PFSK-1 (cell line): ENCODE measurements around the gene ELL2.

Experiments used
- FOXP2 ChIP-seq: optimal IDR thresholded peaks from 2 replicates; pipeline ENCODE3; 2011; ENCODE audit warnings: borderline replicate concordance, control low read depth, inconsistent platforms; ENCODE audit not compliant: insufficient read depth; ENCODE audit errors: extremely low read length, extremely low read depth
- POLR2AphosphoS5 ChIP-seq: IDR thresholded peaks from 2 replicates; pipeline ENCODE4 v1.6.1; 2012; ENCODE audit warnings: low read depth, mild to moderate bottlenecking, control low read depth, low read length, moderate library complexity
- SIN3A ChIP-seq: IDR thresholded peaks from 2 replicates; pipeline ENCODE4 v1.6.1; 2012; ENCODE audit warnings: mild to moderate bottlenecking, low read length, moderate library complexity, borderline replicate concordance; ENCODE audit not compliant: insufficient read depth
- TAF1 ChIP-seq: IDR thresholded peaks from 2 replicates; pipeline ENCODE4 v1.6.1; 2012; ENCODE audit warnings: low read length, control low read depth, borderline replicate concordance; ENCODE audit not compliant: insufficient read depth
- TF ChIP-seq, protein P1 (sequence below), 2 experiments: IDR thresholded peaks; 2 replicates each; pipeline versions ENCODE4 v1.6.1 to v1.8.0; 2011 to 2012; ENCODE audit warnings: low read depth in 2 of 2, low read length in 2 of 2, control low read depth in 1 of 2, inconsistent platforms in 1 of 2, mild to moderate bottlenecking in 1 of 2, moderate library complexity in 1 of 2; ENCODE audit not compliant: insufficient read depth in 1 of 2

ELL2 gene

DNA sequence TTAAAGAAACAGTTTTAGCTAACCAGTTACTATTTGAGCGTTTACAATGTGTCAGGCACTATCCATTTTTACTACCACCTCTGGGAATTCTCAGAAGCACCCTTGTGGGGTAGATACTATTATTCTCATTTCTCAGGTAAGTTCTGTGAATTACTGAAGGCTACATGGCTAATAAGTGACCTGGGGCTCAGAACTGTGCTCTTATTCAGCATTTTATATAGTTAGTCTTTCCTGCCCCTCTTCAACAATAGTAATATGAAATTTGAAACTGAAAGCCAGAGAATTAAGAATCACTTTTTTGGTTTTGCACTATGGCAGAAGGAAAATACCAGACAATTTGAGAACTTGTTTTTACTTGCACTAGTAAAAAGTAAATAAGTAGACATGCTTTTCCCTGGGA, 11.8 kb downstream of the ELL2 start:
- TF ChIP-seq TAF1, result no peak

DNA sequence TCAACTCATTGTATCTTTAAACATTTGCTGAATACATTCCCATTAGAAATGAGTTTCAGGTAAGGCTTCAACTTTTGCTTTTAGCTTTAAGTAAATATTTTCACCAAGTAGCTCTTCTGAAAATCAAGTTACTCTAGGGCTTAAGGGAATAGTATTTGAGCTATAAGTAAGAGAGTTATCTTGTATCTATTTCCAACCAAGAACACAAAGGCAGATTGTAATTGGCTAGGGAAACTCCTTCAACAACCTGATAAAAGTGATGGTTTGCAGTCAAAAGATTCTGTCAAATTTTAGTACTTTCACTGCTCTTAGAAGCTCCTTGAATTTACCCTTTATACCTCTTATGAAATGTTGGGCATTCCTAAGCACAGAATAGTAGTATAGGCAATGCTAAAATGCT, 13.0 kb downstream of the ELL2 start:
- TF ChIP-seq TAF1 (no peak), POLR2AphosphoS5 (no peak), SIN3A (no peak), FOXP2 (no peak)
- TF ChIP-seq, protein P1, sequence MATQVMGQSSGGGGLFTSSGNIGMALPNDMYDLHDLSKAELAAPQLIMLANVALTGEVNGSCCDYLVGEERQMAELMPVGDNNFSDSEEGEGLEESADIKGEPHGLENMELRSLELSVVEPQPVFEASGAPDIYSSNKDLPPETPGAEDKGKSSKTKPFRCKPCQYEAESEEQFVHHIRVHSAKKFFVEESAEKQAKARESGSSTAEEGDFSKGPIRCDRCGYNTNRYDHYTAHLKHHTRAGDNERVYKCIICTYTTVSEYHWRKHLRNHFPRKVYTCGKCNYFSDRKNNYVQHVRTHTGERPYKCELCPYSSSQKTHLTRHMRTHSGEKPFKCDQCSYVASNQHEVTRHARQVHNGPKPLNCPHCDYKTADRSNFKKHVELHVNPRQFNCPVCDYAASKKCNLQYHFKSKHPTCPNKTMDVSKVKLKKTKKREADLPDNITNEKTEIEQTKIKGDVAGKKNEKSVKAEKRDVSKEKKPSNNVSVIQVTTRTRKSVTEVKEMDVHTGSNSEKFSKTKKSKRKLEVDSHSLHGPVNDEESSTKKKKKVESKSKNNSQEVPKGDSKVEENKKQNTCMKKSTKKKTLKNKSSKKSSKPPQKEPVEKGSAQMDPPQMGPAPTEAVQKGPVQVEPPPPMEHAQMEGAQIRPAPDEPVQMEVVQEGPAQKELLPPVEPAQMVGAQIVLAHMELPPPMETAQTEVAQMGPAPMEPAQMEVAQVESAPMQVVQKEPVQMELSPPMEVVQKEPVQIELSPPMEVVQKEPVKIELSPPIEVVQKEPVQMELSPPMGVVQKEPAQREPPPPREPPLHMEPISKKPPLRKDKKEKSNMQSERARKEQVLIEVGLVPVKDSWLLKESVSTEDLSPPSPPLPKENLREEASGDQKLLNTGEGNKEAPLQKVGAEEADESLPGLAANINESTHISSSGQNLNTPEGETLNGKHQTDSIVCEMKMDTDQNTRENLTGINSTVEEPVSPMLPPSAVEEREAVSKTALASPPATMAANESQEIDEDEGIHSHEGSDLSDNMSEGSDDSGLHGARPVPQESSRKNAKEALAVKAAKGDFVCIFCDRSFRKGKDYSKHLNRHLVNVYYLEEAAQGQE (IDR thresholded peaks at IDR 0.05; ENCODE audit: insufficient read depth in 1 of 2, low read depth in 2 of 2, low read length in 2 of 2), result no peak

DNA sequence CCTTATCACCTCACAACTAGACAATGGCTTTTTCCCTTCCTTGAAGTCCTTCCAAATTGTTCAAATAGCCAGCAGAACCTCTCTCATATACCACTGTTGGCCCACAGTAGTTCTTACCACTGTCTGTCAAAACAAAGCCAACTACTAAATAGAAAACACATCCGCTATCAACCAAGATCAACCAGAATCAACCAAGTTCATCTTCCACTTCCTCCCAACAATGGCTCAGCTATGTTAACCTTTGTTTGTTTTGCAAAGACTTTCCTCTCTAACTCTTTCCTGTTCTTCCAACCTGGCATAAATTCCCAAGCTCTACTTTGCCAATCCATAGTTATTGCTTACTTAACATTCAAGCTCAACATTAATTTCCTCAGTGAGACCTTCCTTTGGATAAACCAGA, 15.2 kb downstream of the ELL2 start:
- TF ChIP-seq FOXP2 (no peak), TAF1 (no peak), SIN3A (no peak), POLR2AphosphoS5 (no peak)
- TF ChIP-seq, protein P1 (IDR thresholded peaks at IDR 0.05; ENCODE audit: insufficient read depth in 1 of 2, low read depth in 2 of 2, low read length in 2 of 2), result no peak

DNA sequence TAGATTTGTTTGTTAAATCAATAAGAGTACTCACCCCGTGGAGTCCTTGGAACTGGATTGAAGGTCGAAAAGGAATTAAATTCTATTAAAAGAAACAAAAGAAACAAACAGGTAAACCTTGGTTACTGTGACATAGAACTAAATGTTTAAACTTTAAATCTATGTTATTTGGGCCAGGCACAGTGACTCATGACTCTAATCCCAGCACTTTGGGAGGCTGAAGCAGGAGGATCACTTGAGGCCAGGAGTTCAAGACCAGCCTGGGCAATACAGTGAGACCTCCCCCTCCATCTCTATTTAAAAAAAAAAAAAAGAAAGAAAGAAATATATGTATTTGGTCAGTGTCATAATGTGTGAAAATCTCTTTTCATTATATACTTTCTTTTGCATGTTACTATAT, 18.7 kb downstream of the ELL2 start:
- TF ChIP-seq, protein P1 (IDR thresholded peaks at IDR 0.05; ENCODE audit: insufficient read depth in 1 of 2, low read depth in 2 of 2, low read length in 2 of 2), result no peak
- TF ChIP-seq TAF1 (no peak), SIN3A (no peak), POLR2AphosphoS5 (no peak), FOXP2 (no peak)

DNA sequence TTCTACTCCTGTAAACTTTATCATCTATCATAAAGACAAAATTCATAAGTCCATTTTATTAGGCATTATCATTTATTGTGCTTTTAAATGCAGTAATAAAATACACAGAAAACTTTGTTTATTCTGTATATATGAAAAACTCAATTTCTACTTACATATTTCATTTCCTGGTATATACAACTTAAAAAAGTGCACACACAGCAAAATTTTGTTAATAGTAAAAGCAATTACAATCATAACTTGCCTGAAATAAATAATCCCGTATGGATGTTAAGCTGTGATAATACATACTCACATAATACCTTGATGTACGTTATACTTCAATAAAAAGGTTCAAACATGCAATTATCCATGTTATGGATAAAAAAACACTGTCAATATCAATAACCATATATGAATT, 19.2 kb downstream of the ELL2 start:
- TF ChIP-seq FOXP2 (no peak), SIN3A (no peak), TAF1 (no peak), POLR2AphosphoS5 (no peak)
- TF ChIP-seq, protein P1 (IDR thresholded peaks at IDR 0.05; ENCODE audit: insufficient read depth in 1 of 2, low read depth in 2 of 2, low read length in 2 of 2), result no peak
